Right atrium auricular region (tissue), 2 donors: ENCODE results near the gene OTX1. TPM values are rescaled to one million over a fixed set of nuclear protein-coding genes. Genes with fewer than 3 reads are reported as not detected.

ENCODE experiments used
- DNase-seq: peaks from one replicate; pipeline ENCODE4 v3.0.0-alpha.2; 2019; ENCODE audit warnings: low spot score
- H3K27ac ChIP-seq, 2 donors: fragments of 200-600 bp; sonication (generic); 1 replicate in 1 of 2; 2 replicates in 1 of 2; pipeline ENCODE4 v1.5.1; 2016 to 2019
- H3K27me3 ChIP-seq, 2 donors: fragments of 200-600 bp; sonication (generic); one replicate each; pipeline versions ENCODE4 v1.5.1 to v1.6.0; 2017 to 2019
- H3K36me3 ChIP-seq: fragments of 200-600 bp; sonication (generic); one replicate; pipeline ENCODE4 v1.5.1; 2016
- H3K4me1 ChIP-seq, 2 donors: fragments of 200-600 bp; sonication (generic); one replicate each; pipeline versions ENCODE4 v1.5.1 to v1.6.0; 2017 to 2019
- H3K4me3 ChIP-seq, 2 donors: fragments of 200-600 bp; sonication (generic); 1 replicate in 1 of 2; 2 replicates in 1 of 2; pipeline ENCODE4 v1.5.1; 2017 to 2019; ENCODE audit warnings: mild to moderate bottlenecking in 1 of 2, moderate library complexity in 1 of 2
- H3K9me3 ChIP-seq, 2 donors: fragments of 200-600 bp; sonication (generic); one replicate each; pipeline ENCODE4 v1.5.1; 2019
- total RNA-seq, 2 donors: library from RNA; depleted of rRNA; stranded (reverse); fragments of >200 nt; gene quantifications; one replicate each; pipeline ENCODE4 v1.1.0, GENCODE V29; 2016
- TF ChIP-seq, protein P1 (sequence below), 2 donors: fragments of 200-600 bp; sonication (generic); IDR thresholded peaks; one replicate each; pipeline ENCODE4 v1.5.1; 2019; ENCODE audit warnings: antibody characterized with exemption in 2 of 2

Gene OTX1
- total RNA-seq, 2 donors from 2014 or later, result not detected

DNA sequence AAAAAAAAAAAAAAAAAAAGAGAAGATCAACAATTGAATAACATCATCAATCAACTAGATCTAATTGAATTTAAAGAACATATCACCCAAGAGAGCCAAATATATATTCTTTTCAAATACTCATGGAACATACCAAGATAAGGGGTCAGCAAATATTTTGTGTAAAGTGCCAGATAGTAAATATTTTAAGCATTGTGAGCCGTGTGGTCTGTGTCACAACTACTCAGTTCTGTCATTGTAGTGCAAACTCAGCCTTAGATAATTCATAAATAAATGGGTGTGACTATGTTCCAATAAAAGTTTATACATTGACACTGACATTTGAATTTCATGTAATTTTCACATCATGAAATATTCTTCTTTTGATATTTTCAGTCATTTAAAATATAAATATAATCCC, 45.9 kb downstream of the OTX1 start:
- no peak for DNase-seq
- H3K27me3 ChIP-seq, result no peaks in the 10 kb centered on the region
- H3K4me1 ChIP-seq, result no peaks in the 10 kb centered on the region
- TF ChIP-seq, protein P1, sequence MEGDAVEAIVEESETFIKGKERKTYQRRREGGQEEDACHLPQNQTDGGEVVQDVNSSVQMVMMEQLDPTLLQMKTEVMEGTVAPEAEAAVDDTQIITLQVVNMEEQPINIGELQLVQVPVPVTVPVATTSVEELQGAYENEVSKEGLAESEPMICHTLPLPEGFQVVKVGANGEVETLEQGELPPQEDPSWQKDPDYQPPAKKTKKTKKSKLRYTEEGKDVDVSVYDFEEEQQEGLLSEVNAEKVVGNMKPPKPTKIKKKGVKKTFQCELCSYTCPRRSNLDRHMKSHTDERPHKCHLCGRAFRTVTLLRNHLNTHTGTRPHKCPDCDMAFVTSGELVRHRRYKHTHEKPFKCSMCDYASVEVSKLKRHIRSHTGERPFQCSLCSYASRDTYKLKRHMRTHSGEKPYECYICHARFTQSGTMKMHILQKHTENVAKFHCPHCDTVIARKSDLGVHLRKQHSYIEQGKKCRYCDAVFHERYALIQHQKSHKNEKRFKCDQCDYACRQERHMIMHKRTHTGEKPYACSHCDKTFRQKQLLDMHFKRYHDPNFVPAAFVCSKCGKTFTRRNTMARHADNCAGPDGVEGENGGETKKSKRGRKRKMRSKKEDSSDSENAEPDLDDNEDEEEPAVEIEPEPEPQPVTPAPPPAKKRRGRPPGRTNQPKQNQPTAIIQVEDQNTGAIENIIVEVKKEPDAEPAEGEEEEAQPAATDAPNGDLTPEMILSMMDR (IDR thresholded peaks at IDR 0.05), result no peak
- H3K36me3 ChIP-seq, result no peaks in the 10 kb centered on the region
- H3K9me3 ChIP-seq, result peaks cover 0 to 4% of the 10 kb centered on the region in 2 donors
- no peak overlapping the region for H3K27ac ChIP-seq
- H3K4me3 ChIP-seq, result no peak overlapping the region

DNA sequence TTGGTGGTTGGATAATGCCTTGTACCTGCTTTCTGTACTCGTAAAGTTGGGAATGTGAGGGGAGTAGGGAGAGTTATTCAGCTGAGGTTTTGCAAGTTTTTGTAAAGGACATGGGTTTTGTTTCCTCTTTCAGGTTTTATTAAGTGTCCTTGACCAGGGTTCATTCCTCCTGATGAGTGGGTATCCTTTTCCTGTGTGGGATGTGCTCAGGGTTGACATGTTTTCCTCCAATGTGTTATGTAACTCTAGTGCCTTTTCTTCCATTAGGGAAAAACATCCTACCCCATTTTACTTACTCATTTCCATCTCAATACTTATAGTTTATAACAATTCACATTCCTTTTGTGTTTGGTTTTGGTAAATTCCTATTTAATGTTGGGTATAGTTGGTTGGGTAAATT, 48.4 kb downstream of the OTX1 start:
- no peak overlapping the region for H3K27ac ChIP-seq
- TF ChIP-seq, protein P1 (IDR thresholded peaks at IDR 0.05), result no peak
- no peak for DNase-seq
- no peaks in the 10 kb centered on the region for H3K4me1 ChIP-seq
- no peaks in the 10 kb centered on the region for H3K36me3 ChIP-seq
- peaks cover 0 to 25% of the 10 kb centered on the region in 2 donors for H3K9me3 ChIP-seq
- no peak overlapping the region for H3K4me3 ChIP-seq
- H3K27me3 ChIP-seq, result no peaks in the 10 kb centered on the region

DNA sequence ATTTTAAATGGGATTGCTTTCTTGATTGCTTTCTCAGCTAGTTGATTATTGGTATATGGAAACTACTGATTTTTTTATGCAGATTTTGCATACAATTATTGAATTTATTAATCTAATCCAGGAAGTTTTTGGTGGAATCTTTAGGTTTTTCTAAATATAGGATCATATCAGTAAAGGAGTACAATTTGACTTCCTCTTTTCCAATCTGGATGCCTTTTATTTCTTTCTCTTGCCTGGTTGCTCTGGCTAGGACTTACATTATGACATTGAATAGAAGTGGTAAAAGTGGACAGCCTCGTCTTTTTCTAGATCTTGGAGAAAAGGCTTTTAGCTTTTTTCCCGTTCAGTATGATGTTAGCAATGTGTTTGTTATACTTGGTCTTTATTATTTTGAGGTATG, 51.3 kb downstream of the OTX1 start:
- Histone ChIP-seq H3K4me3 (no peak overlapping the region), H3K4me1 (no peaks in the 10 kb centered on the region), H3K27ac (no peak overlapping the region), H3K36me3 (no peaks in the 10 kb centered on the region), H3K27me3 (no peaks in the 10 kb centered on the region), H3K9me3 (peaks cover 0 to 41% of the 10 kb centered on the region in 2 donors)
- TF ChIP-seq, protein P1 (IDR thresholded peaks at IDR 0.05), result no peak
- no peak for DNase-seq

DNA sequence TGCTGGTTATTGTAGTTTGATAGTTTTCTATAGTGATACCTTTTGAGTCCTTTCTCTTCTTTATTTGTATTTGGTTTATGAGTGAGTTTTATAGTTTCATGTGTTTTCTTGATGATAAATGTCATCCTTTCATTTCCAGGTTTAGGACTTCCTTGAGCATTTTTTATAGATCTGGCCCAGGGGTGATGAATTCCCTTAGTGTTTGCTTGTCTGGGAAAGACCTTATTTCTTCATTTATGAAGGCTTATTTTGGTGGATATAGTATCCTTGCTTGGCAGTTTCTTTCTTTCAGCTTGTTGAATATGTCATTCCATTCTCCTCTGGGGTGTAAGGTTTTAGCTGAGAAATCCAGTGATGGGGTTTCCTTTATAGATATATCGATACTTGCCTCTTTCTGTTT, 53.9 kb downstream of the OTX1 start:
- H3K36me3 ChIP-seq, result no peaks in the 10 kb centered on the region
- no peak for DNase-seq
- H3K27me3 ChIP-seq, result no peaks in the 10 kb centered on the region
- no peak overlapping the region for H3K4me3 ChIP-seq
- no peak overlapping the region for H3K27ac ChIP-seq
- H3K9me3 ChIP-seq, result peaks cover 0 to 41% of the 10 kb centered on the region in 2 donors
- no peaks in the 10 kb centered on the region for H3K4me1 ChIP-seq
- TF ChIP-seq, protein P1 (IDR thresholded peaks at IDR 0.05), result no peak
